AG04450 (cell line): ENCODE measurements around the gene NUDT7. TPM values are rescaled to one million over a fixed set of nuclear protein-coding genes. Genes with fewer than 3 reads are reported as not detected.

Source experiments
- CTCF ChIA-PET: fragments of 300-600, 350-600 bp; formaldehyde crosslinking; extraction: SDS; loops from one replicate; lab custom pipeline; 2022; ENCODE audit warnings: antibody characterized with exemption, inconsistent platforms; lab: Charles Lee
- POLR2A ChIA-PET: fragments of 350-600 bp; formaldehyde crosslinking; extraction: SDS; loops from one replicate; lab custom pipeline; 2021; ENCODE audit warnings: antibody characterized with exemption, inconsistent platforms; lab: Yijun Ruan, JAX
- DNase-seq: peaks from one replicate; pipeline ENCODE4 v3.0.0-alpha.2; 2011; ENCODE audit warnings: low read depth, low spot score
- H3K27ac ChIP-seq: one replicate; pipeline ENCODE4 v1.5.1; 2012; ENCODE audit warnings: low read depth, low read length, control low read depth
- H3K27me3 ChIP-seq: one replicate; pipeline ENCODE4 v1.6.0; 2012; ENCODE audit warnings: low read length; ENCODE audit not compliant: control insufficient read depth, insufficient read depth
- H3K4me3 ChIP-seq: 2 replicates; pipeline ENCODE4 v1.5.1; 2011; ENCODE audit warnings: mild to moderate bottlenecking, low read depth, low read length, control low read depth
- H3K9me3 ChIP-seq: 2 replicates; pipeline ENCODE4 v1.5.1; 2012; ENCODE audit warnings: low read length; ENCODE audit not compliant: control insufficient read depth, insufficient read depth
- polyA plus RNA-seq: library from polyadenylated mRNA; depleted of rRNA; stranded (reverse); fragments of >200 nt; gene quantifications from 2 replicates; pipeline ENCODE4 v1.2.3, GENCODE V29; 2011
- TF ChIP-seq, protein P1 (sequence below): IDR thresholded peaks from 2 replicates; pipeline ENCODE4 v1.5.1; 2011; ENCODE audit warnings: low read depth, low read length, control low read depth, inconsistent platforms

The NUDT7 gene
- polyA plus RNA-seq, 1 experiment: 19.3 TPM

- CTCF ChIA-PET: interaction anchor here (1.9 kb wide), 1 partner anchor 324 kb away, joined by 9 read pairs; no protein-coding TSS in a partner anchor
- peaks cover 5% of the 10 kb centered on the region for H3K27me3 ChIP-seq
- POLR2A ChIA-PET: interaction anchor here (0.7 kb wide), 1 partner anchor 31 kb away, joined by 7 read pairs; no protein-coding TSS in a partner anchor
- no peak overlapping the region for H3K4me3 ChIP-seq
- TF ChIP-seq, protein P1, sequence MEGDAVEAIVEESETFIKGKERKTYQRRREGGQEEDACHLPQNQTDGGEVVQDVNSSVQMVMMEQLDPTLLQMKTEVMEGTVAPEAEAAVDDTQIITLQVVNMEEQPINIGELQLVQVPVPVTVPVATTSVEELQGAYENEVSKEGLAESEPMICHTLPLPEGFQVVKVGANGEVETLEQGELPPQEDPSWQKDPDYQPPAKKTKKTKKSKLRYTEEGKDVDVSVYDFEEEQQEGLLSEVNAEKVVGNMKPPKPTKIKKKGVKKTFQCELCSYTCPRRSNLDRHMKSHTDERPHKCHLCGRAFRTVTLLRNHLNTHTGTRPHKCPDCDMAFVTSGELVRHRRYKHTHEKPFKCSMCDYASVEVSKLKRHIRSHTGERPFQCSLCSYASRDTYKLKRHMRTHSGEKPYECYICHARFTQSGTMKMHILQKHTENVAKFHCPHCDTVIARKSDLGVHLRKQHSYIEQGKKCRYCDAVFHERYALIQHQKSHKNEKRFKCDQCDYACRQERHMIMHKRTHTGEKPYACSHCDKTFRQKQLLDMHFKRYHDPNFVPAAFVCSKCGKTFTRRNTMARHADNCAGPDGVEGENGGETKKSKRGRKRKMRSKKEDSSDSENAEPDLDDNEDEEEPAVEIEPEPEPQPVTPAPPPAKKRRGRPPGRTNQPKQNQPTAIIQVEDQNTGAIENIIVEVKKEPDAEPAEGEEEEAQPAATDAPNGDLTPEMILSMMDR: no peak
- no peak overlapping the region for H3K27ac ChIP-seq
- DNase-seq: no peak
- no peaks in the 10 kb centered on the region for H3K9me3 ChIP-seq
Measured at GRCh38 chr16:77679391-77679790, 42.9 kb upstream of the NUDT7 start.

DNA sequence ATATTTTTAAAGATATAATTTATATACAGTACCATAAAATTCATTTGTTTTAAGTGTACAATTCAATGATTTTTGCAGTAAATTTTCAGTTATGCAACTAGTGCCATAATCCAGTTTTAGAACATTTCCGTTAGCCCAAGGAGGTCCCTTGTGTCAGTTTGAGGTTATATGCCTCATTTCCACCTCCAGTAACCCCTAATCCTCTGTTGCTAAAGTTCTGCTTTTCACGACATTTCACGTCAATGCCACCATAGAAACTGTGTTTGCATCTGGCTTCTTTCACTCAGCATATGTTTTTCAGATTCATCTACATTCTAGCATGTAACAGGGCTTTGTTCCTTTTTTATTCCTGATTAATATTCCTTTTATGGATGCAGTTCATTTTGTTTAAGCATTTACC is 42.4 kb upstream of the NUDT7 start:
- peaks cover 8% of the 10 kb centered on the region for H3K27me3 ChIP-seq
- TF ChIP-seq, protein P1: no peak
- no peak overlapping the region for H3K4me3 ChIP-seq
- no peak overlapping the region for H3K27ac ChIP-seq
- H3K9me3 ChIP-seq: no peaks in the 10 kb centered on the region
- ChIA-PET POLR2A (no interaction called here), CTCF (interaction anchor here (1.9 kb wide), 1 partner anchor 324 kb away, joined by 9 read pairs; no protein-coding TSS in a partner anchor)
- no peak for DNase-seq

GRCh38 chr16:77680496-77680895 is 41.8 kb upstream of the NUDT7 start:
- Histone ChIP-seq H3K9me3 (no peaks in the 10 kb centered on the region), H3K27me3 (peaks cover 8% of the 10 kb centered on the region), H3K4me3 (no peak overlapping the region), H3K27ac (no peak overlapping the region)
- TF ChIP-seq, protein P1: no peak
- no peak for DNase-seq
- ChIA-PET CTCF (interaction anchor here (0.7 to 1.9 kb wide), 2 partner anchors 323 to 513 kb away, joined by 6 to 9 read pairs; no protein-coding TSS in a partner anchor), POLR2A (no interaction called here)

- H3K4me3 ChIP-seq: no peak overlapping the region
- TF ChIP-seq, protein P1: no peak
- DNase-seq: no peak
- no peaks in the 10 kb centered on the region for H3K9me3 ChIP-seq
- H3K27ac ChIP-seq: no peak overlapping the region
- ChIA-PET POLR2A (no interaction called here), CTCF (interaction anchor here (2.9 kb wide), 1 partner anchor 320 kb away, joined by 20 read pairs; no protein-coding TSS in a partner anchor)
- peaks cover 12% of the 10 kb centered on the region for H3K27me3 ChIP-seq
Measured at GRCh38 chr16:77682586-77682985, 39.7 kb upstream of the NUDT7 start.

- no peak overlapping the region for H3K27ac ChIP-seq
- TF ChIP-seq, protein P1: no peak
- no peak for DNase-seq
- no peaks in the 10 kb centered on the region for H3K9me3 ChIP-seq
- POLR2A ChIA-PET: no interaction called here
- no peak overlapping the region for H3K4me3 ChIP-seq
- CTCF ChIA-PET: interaction anchor here (1.3 to 2.9 kb wide), 3 partner anchors 9 to 319 kb away, joined by 4 to 20 read pairs (median 5); no protein-coding TSS in a partner anchor
- H3K27me3 ChIP-seq: peaks cover 15% of the 10 kb centered on the region
Measured at GRCh38 chr16:77683397-77684180, 38.7 kb upstream of the NUDT7 start.
